ENCODE data around the gene KDM3B. TPM values are rescaled to one million over a fixed set of nuclear protein-coding genes. Genes with fewer than 3 reads are reported as not detected.
A peak's percentile ranks its signal among the peaks of the same experiment; 100 is the strongest.

Gene KDM3B
- total RNA-seq, 1 experiment from 2014 or later, result 56.3 TPM

- Histone ChIP-seq H3K27ac (ENCODE audit: low read length) (peak overlapping the region; percentile 72; the same call in 1 of the 2 replicates), H3K9me2 (replicated peaks; ENCODE audit: insufficient read depth, low read length) (no peaks in the 10 kb centered on the region), H3K27me3 (ENCODE audit: low read length) (no peaks in the 10 kb centered on the region), H4K20me1 (ENCODE audit: insufficient read depth, low read depth, low read length) (peaks cover 18% of the 10 kb centered on the region; the same call in 1 of the 2 replicates), H2AFZ (ENCODE audit: low read length) (no peak overlapping the region), H3K9me3 (ENCODE audit: low read length) (no peaks in the 10 kb centered on the region), H3K4me3 (ENCODE audit: low read length) (peak overlapping the region; percentile 85; the same call in 1 of the 2 replicates), H3K9ac (ENCODE audit: low read length) (peak overlapping the region; percentile 86), H3K36me3 (ENCODE audit: insufficient read depth, low read length) (peaks cover 29% of the 10 kb centered on the region), H3K4me1 (ENCODE audit: low read length) (peaks cover 22% of the 10 kb centered on the region), H3K4me2 (ENCODE audit: low read depth, low read length, poor library complexity, severe bottlenecking) (peak overlapping the region; percentile 92), H3K79me2 (ENCODE audit: low read length) (peaks cover 49% of the 10 kb centered on the region)
- DNase-seq, result no peak
These were observed 12.5 kb upstream of the KDM3B start for GRCh38 chr5:138340008-138340407.

DNA sequence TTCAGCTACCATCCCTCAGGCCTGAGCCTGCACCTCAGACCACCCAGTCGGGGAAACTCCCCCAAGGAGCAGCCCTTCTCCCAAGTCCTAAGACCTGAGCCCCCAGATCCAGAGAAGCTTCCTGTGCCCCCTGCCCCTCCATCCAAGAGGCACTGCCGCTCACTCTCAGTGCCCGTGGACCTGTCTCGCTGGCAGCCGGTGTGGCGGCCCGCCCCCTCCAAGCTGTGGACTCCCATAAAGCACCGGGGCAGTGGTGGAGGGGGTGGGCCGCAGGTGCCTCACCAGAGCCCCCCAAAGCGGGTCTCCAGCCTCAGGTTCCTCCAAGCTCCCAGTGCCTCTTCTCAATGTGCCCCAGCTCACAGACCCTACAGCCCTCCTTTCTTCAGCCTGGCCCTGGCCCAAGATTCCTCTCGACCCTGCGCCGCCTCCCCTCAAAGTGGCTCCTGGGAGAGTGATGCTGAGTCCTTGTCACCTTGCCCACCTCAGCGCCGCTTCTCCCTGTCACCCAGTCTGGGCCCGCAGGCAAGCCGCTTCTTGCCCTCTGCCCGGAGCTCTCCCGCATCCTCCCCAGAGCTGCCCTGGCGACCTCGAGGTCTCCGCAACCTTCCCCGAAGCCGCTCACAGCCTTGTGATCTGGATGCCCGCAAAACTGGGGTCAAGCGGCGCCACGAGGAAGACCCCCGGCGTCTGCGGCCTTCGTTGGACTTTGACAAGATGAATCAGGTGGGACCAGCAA, 7.4 kb upstream of the KDM3B start:
- Histone ChIP-seq H3K4me3 (ENCODE audit: low read length) (no peak overlapping the region), H3K9ac (ENCODE audit: low read length) (no peak overlapping the region), H4K20me1 (ENCODE audit: insufficient read depth, low read depth, low read length) (peaks cover under 1% of the 10 kb centered on the region; the same call in 1 of the 2 replicates), H3K4me1 (ENCODE audit: low read length) (peaks cover 3% of the 10 kb centered on the region), H3K4me2 (ENCODE audit: low read depth, low read length, poor library complexity, severe bottlenecking) (no peak overlapping the region), H3K36me3 (ENCODE audit: insufficient read depth, low read length) (peaks cover 59% of the 10 kb centered on the region), H3K27ac (ENCODE audit: low read length) (no peak overlapping the region), H3K27me3 (ENCODE audit: low read length) (no peaks in the 10 kb centered on the region), H3K9me3 (ENCODE audit: low read length) (no peaks in the 10 kb centered on the region), H2AFZ (ENCODE audit: low read length) (no peak overlapping the region), H3K79me2 (ENCODE audit: low read length) (peaks cover 29% of the 10 kb centered on the region), H3K9me2 (replicated peaks; ENCODE audit: insufficient read depth, low read length) (no peaks in the 10 kb centered on the region)
- DNase-seq, result no peak

DNA sequence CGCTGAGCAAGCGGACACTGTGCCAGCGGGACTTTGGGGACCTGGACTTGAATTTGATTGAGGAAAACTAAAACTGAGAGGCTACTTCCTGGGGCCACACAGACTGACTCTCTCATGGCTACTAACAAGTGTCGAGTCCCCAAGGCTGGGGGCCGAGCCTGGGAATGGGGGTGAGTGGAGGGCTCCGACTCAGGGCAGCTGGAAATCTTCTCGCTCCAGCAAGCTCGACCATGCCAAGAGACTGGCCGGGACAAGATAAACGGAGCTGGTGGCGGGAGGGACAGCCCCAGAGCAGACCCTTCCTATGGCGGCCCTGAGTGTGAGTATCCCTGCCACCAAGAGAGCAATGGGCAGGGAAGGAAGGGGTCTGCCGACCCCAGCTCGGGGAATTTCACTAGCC, 5.6 kb upstream of the KDM3B start:
- Histone ChIP-seq H3K9me3 (ENCODE audit: low read length) (no peaks in the 10 kb centered on the region), H3K79me2 (ENCODE audit: low read length) (peaks cover 11% of the 10 kb centered on the region), H3K27ac (ENCODE audit: low read length) (no peak overlapping the region), H2AFZ (ENCODE audit: low read length) (no peak overlapping the region), H3K4me2 (ENCODE audit: low read depth, low read length, poor library complexity, severe bottlenecking) (no peak overlapping the region), H3K4me3 (ENCODE audit: low read length) (no peak overlapping the region), H3K36me3 (ENCODE audit: insufficient read depth, low read length) (peaks cover 52% of the 10 kb centered on the region), H3K9ac (ENCODE audit: low read length) (no peak overlapping the region), H3K4me1 (ENCODE audit: low read length) (no peaks in the 10 kb centered on the region), H3K9me2 (replicated peaks; ENCODE audit: insufficient read depth, low read length) (no peaks in the 10 kb centered on the region), H4K20me1 (ENCODE audit: insufficient read depth, low read depth, low read length) (no peaks in the 10 kb centered on the region), H3K27me3 (ENCODE audit: low read length) (no peaks in the 10 kb centered on the region)
- DNase-seq, result no peak

DNA sequence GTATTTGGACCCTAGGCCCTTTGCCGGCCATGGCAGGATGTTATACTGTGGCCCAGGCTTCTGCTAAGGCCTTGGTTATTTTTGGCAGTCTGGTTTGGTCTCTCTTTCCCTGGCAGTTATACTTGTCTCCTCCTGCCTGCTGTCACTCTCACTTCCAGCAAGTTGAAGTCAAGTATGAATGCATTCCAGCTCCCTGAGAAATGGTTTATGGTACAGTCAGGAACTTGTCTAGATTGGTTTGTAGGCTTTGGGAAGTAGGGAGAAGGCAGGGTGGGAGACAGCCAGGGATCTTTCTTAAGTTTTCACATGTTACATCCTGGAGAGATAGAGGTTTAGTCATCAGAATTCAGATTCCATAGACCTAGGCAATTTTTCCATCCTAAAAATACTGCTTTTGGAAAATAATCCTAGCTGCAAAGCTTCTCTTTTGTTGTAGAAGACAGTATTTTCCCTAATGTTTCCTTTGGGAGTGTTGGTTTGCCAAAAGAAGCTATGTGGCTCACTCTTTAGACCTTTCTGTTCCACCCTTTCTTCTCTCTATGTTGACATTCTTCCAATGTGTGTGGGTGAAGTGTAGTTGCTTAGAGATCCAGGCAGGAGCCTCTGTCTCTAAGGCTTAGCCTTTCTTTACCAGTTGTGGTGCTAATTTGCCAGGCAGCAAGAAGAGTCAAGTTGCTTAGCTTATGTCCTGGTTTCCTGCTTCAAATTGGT, 2.5 kb upstream of the KDM3B start:
- Histone ChIP-seq H3K4me2 (ENCODE audit: low read depth, low read length, poor library complexity, severe bottlenecking) (no peak overlapping the region), H3K27ac (ENCODE audit: low read length) (0 out of 2 replicates have a peak overlapping the region, but pooled peaks have one; percentile 19), H2AFZ (ENCODE audit: low read length) (no peak overlapping the region), H3K36me3 (ENCODE audit: insufficient read depth, low read length) (peaks cover 39% of the 10 kb centered on the region), H3K9ac (ENCODE audit: low read length) (no peak overlapping the region), H3K9me3 (ENCODE audit: low read length) (no peaks in the 10 kb centered on the region), H3K79me2 (ENCODE audit: low read length) (peaks cover 23% of the 10 kb centered on the region), H4K20me1 (ENCODE audit: insufficient read depth, low read depth, low read length) (no peaks in the 10 kb centered on the region), H3K9me2 (replicated peaks; ENCODE audit: insufficient read depth, low read length) (no peaks in the 10 kb centered on the region), H3K4me3 (ENCODE audit: low read length) (no peak overlapping the region), H3K27me3 (ENCODE audit: low read length) (no peaks in the 10 kb centered on the region), H3K4me1 (ENCODE audit: low read length) (peaks cover 12% of the 10 kb centered on the region)
- DNase-seq, result no peak

DNA sequence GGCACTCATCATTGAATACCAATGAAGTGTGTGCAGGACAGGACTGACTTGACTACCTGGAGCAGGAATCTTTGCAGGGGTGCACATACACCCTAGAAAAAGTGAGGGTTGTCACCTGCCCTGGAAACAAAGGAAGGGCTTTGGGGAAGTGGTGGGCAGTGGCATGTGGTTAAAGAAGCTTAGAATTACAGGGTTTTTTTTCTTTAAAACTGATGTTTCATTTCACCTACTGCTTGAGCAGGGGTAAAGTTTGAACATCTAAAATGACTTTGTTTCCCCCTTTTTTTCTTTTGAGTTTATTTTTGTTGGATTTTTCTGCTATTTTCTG, 2.0 kb upstream of the KDM3B start:
- no peaks in the 10 kb centered on the region for H3K9me2 ChIP-seq (replicated peaks; ENCODE audit: insufficient read depth, low read length)
- H4K20me1 ChIP-seq (ENCODE audit: insufficient read depth, low read depth, low read length), result no peaks in the 10 kb centered on the region
- H3K27me3 ChIP-seq (ENCODE audit: low read length), result no peaks in the 10 kb centered on the region
- H3K4me2 ChIP-seq (ENCODE audit: low read depth, low read length, poor library complexity, severe bottlenecking), result no peak overlapping the region
- peaks cover 34% of the 10 kb centered on the region for H3K36me3 ChIP-seq (ENCODE audit: insufficient read depth, low read length)
- peaks cover 15% of the 10 kb centered on the region for H3K4me1 ChIP-seq (ENCODE audit: low read length)
- H3K4me3 ChIP-seq (ENCODE audit: low read length), result no peak overlapping the region
- no peak for DNase-seq
- no peaks in the 10 kb centered on the region for H3K9me3 ChIP-seq (ENCODE audit: low read length)
- peaks cover 29% of the 10 kb centered on the region for H3K79me2 ChIP-seq (ENCODE audit: low read length)
- H3K9ac ChIP-seq (ENCODE audit: low read length), result no peak overlapping the region
- H2AFZ ChIP-seq (ENCODE audit: low read length), result no peak overlapping the region
- H3K27ac ChIP-seq (ENCODE audit: low read length), result no peak overlapping the region

- Histone ChIP-seq H3K9ac (ENCODE audit: low read length) (no peak overlapping the region), H3K4me1 (ENCODE audit: low read length) (peaks cover 15% of the 10 kb centered on the region), H3K9me3 (ENCODE audit: low read length) (no peaks in the 10 kb centered on the region), H3K4me2 (ENCODE audit: low read depth, low read length, poor library complexity, severe bottlenecking) (no peak overlapping the region), H3K9me2 (replicated peaks; ENCODE audit: insufficient read depth, low read length) (no peaks in the 10 kb centered on the region), H3K27me3 (ENCODE audit: low read length) (no peaks in the 10 kb centered on the region), H2AFZ (ENCODE audit: low read length) (no peak overlapping the region), H3K79me2 (ENCODE audit: low read length) (peaks cover 34% of the 10 kb centered on the region), H3K27ac (ENCODE audit: low read length) (no peak overlapping the region), H3K4me3 (ENCODE audit: low read length) (no peak overlapping the region), H4K20me1 (ENCODE audit: insufficient read depth, low read depth, low read length) (no peaks in the 10 kb centered on the region), H3K36me3 (ENCODE audit: insufficient read depth, low read length) (peaks cover 33% of the 10 kb centered on the region)
- DNase-seq, result no peak
These were observed 1.4 kb upstream of the KDM3B start for GRCh38 chr5:138351056-138351455.

DNA sequence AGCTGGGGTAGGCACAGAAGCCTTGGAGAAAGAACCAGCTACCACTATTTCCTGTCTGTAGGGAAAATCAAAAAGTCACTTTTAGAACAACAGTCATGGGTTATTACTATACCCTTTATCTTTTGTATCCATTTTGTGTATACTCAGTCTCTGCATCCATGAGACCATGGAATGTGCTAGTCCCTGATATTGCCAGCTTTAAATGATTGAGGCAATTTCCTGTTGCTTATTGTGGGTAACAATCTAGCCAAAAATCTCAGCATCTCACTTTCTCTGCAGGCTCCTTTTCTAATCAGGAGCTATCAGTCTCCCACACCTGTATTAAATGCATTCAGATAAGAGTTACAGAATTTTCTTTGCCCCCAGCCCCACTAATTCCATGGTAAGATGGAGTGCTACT, 968 bp upstream of the KDM3B start:
- Histone ChIP-seq H3K4me2 (ENCODE audit: low read depth, low read length, poor library complexity, severe bottlenecking) (no peak overlapping the region), H3K79me2 (ENCODE audit: low read length) (peaks cover 38% of the 10 kb centered on the region), H3K27me3 (ENCODE audit: low read length) (no peaks in the 10 kb centered on the region), H2AFZ (ENCODE audit: low read length) (no peak overlapping the region), H3K4me1 (ENCODE audit: low read length) (peaks cover 15% of the 10 kb centered on the region), H3K36me3 (ENCODE audit: insufficient read depth, low read length) (peaks cover 33% of the 10 kb centered on the region), H3K27ac (ENCODE audit: low read length) (no peak overlapping the region), H3K9ac (ENCODE audit: low read length) (no peak overlapping the region), H3K9me3 (ENCODE audit: low read length) (no peaks in the 10 kb centered on the region), H3K4me3 (ENCODE audit: low read length) (no peak overlapping the region), H4K20me1 (ENCODE audit: insufficient read depth, low read depth, low read length) (no peaks in the 10 kb centered on the region), H3K9me2 (replicated peaks; ENCODE audit: insufficient read depth, low read length) (no peaks in the 10 kb centered on the region)
- no peak for DNase-seq

- Histone ChIP-seq H3K4me3 (ENCODE audit: low read length) (peak overlapping the region; percentile 98), H3K79me2 (ENCODE audit: low read length) (peaks cover 52% of the 10 kb centered on the region), H3K4me2 (ENCODE audit: low read depth, low read length, poor library complexity, severe bottlenecking) (peak overlapping the region; percentile 83), H3K9ac (ENCODE audit: low read length) (peak overlapping the region; percentile 99), H3K27me3 (ENCODE audit: low read length) (no peaks in the 10 kb centered on the region), H2AFZ (ENCODE audit: low read length) (peak overlapping the region; percentile 39; the same call in 1 of the 2 replicates), H3K9me2 (replicated peaks; ENCODE audit: insufficient read depth, low read length) (no peaks in the 10 kb centered on the region), H3K27ac (ENCODE audit: low read length) (peak overlapping the region; percentile 96), H3K9me3 (ENCODE audit: low read length) (no peaks in the 10 kb centered on the region), H4K20me1 (ENCODE audit: insufficient read depth, low read depth, low read length) (no peaks in the 10 kb centered on the region), H3K4me1 (ENCODE audit: low read length) (peaks cover 15% of the 10 kb centered on the region), H3K36me3 (ENCODE audit: insufficient read depth, low read length) (peaks cover 25% of the 10 kb centered on the region)
- peak; percentile 88 for DNase-seq
These were observed 456 bp downstream of the KDM3B start for GRCh38 chr5:138352722-138353559.

Data from Karpas-422 (cell line).